GM18870 (cell line): ENCODE data around the gene MGLL.

ENCODE experiments used
- ATAC-seq: cut with Tn5 transposase; IDR thresholded peaks from one replicate; pipeline ENCODE4 v1.9.1; 2021; ENCODE audit warnings: moderate library complexity; ENCODE audit not compliant: unreplicated experiment

MGLL gene

GRCh38 chr3:127790882-127791183 is 31.5 kb downstream of the MGLL start:
- ATAC-seq, result peak; percentile 4

- no peak for ATAC-seq
Observed at GRCh38 chr3:127789990-127790881, 32.1 kb downstream of the MGLL start.

- ATAC-seq, result no peak
Observed at GRCh38 chr3:127789051-127789450, 33.3 kb downstream of the MGLL start.

GRCh38 chr3:127788451-127788909 is 33.8 kb downstream of the MGLL start:
- no peak for ATAC-seq

GRCh38 chr3:127787571-127788365 is 34.5 kb downstream of the MGLL start:
- ATAC-seq, result no peak

- ATAC-seq, result no peak
Observed at GRCh38 chr3:127787071-127787490, 35.2 kb downstream of the MGLL start.

- no peak for ATAC-seq
Observed at GRCh38 chr3:127786353-127787070, 35.8 kb downstream of the MGLL start.

GRCh38 chr3:127785711-127786265 is 36.5 kb downstream of the MGLL start:
- ATAC-seq, result no peak

GRCh38 chr3:127784865-127785710 is 37.2 kb downstream of the MGLL start:
- no peak for ATAC-seq

GRCh38 chr3:127784283-127784682 is 38.0 kb downstream of the MGLL start:
- ATAC-seq, result no peak

GRCh38 chr3:127783642-127784160 is 38.6 kb downstream of the MGLL start:
- ATAC-seq, result no peak

GRCh38 chr3:127783166-127783565 is 39.1 kb downstream of the MGLL start:
- ATAC-seq, result no peak

GRCh38 chr3:127781411-127782001 is 40.8 kb downstream of the MGLL start:
- ATAC-seq, result no peak

GRCh38 chr3:127780536-127781400 is 41.5 kb downstream of the MGLL start:
- no peak for ATAC-seq

- peak; percentile 34 for ATAC-seq
Observed at GRCh38 chr3:127779747-127780146, 42.6 kb downstream of the MGLL start.

GRCh38 chr3:127777921-127778656 is 44.2 kb downstream of the MGLL start:
- ATAC-seq, result no peak

- ATAC-seq, result no peak
Observed at GRCh38 chr3:127777332-127777731, 45.0 kb downstream of the MGLL start.

- no peak for ATAC-seq
Observed at GRCh38 chr3:127776347-127776746, 46.0 kb downstream of the MGLL start.
